ENCODE data around the gene GPSM3. TPM values are rescaled to one million over a fixed set of nuclear protein-coding genes. Genes with fewer than 3 reads are reported as not detected.

The GPSM3 gene
- total RNA-seq, 2 donors from 2014 or later: 84.9 to 151 TPM

GRCh38 chr6:32170294-32170693 lies 22.1 kb downstream of the GPSM3 start:
- Mint-ChIP-seq H3K9me3 (no peaks in the 10 kb centered on the region), H3K27ac (peak overlapping the region in 1 of 2 donors; percentile 78), H3K36me3 (peaks cover 0 to 10% of the 10 kb centered on the region in 2 donors)
- DNase-seq (ENCODE audit: low spot score in 2 of 2): no peak
- no peak for ATAC-seq

GRCh38 chr6:32168807-32169591 lies 23.4 kb downstream of the GPSM3 start:
- Mint-ChIP-seq H3K27ac (peak overlapping the region; percentile 4 to 83), H3K9me3 (no peaks in the 10 kb centered on the region), H3K36me3 (peaks cover 0 to 10% of the 10 kb centered on the region in 2 donors)
- ATAC-seq (no peak), DNase-seq (ENCODE audit: low spot score in 2 of 2) (no peak)

DNA sequence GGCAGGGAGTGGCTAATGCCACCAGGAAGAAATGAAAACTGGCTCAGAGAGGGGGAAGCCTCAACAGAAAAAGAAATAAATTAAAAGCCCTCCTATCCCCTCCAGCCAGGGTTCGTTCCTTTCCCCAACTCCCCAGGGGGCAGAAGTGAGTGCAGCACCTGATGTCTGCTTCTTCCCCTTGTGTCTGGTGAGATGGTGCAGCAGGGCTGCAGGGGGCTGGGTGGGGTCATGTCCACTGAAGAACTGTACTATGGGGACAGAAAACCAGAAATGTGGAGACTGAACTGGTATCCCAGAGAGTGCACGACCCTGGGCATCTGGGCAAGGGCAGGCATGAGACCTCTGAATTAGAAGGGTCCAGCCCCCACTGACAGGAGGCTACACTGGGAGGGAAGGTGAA lies 24.1 kb downstream of the GPSM3 start:
- H3K36me3 Mint-ChIP-seq: peaks cover 0 to 10% of the 10 kb centered on the region in 2 donors

GRCh38 chr6:32167761-32168262 lies 24.6 kb downstream of the GPSM3 start:
- no peak for ATAC-seq
- Mint-ChIP-seq H3K9me3 (no peaks in the 10 kb centered on the region), H3K27ac (peak overlapping the region; percentile 4 to 87)

More for the DNA sequence above, 24.1 kb downstream of the GPSM3 start:
- Mint-ChIP-seq H3K27ac (peak overlapping the region; percentile 4 to 70), H3K9me3 (no peaks in the 10 kb centered on the region)
- ATAC-seq (no peak), DNase-seq (ENCODE audit: low spot score in 2 of 2) (no peak)

DNA sequence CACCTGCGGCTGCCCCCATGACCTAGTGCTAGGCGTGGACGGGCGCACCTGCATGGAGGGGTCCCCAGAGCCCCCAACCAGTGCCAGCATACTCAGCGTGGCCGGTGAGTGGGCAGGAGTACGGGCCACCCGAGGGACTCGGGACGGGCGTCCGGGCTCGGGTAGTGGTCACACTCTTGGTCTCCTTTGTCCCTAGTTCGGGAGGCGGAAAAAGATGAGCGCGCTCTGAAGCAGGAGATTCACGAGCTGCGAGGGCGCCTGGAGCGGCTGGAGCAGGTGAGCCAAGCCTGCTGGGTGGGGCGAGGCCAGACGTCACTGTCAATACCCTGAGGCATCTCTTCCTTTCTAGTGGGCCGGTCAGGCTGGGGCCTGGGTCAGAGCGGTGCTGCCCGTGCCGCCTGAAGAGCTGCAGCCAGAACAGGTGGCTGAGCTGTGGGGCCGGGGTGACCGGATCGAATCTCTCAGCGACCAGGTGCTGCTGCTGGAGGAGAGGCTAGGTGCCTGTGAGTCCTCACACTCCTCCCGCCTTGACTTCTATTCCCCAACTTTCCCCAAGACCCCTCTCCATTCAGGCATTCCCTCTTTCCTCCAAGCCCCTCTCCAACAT lies 25.2 kb downstream of the GPSM3 start:
- no peak for ATAC-seq
- no peak for DNase-seq (ENCODE audit: low spot score in 2 of 2)
- H3K27ac Mint-ChIP-seq: peak overlapping the region; percentile 4 to 87
- peaks cover 0 to 14% of the 10 kb centered on the region in 2 donors for H3K36me3 Mint-ChIP-seq
- H3K9me3 Mint-ChIP-seq: no peaks in the 10 kb centered on the region

More at GRCh38 chr6:32167761-32168262, 24.6 kb downstream of the GPSM3 start:
- no peak for DNase-seq (ENCODE audit: low spot score in 2 of 2)
- peaks cover 0 to 10% of the 10 kb centered on the region in 2 donors for H3K36me3 Mint-ChIP-seq

DNA sequence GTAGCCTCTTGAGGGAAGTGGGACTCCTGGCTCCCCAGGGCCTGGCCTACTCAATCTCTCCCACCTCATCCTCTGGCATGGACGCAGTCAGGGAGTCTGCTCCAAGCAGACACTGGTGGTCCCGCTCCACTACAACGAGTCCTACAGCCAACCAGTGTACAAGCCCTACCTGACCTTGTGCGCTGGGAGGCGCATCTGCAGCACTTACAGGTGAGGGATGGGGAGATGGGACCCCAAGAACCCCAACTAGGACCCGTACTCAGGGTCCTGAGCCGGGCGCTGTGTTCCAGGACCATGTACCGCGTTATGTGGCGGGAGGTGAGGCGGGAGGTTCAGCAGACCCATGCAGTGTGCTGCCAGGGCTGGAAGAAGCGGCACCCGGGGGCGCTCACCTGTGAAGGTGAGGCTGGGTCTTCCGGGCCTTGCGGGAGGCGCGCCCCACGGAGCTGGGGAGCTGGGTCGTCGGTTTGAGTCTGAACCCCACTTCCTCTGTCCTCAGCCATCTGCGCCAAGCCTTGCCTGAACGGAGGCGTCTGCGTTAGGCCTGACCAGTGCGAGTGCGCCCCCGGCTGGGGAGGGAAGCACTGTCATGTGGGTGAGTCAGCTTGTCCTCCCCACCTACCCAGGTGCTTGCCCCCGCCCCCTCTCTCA lies 25.9 kb downstream of the GPSM3 start:
- Mint-ChIP-seq H3K9me3 (no peaks in the 10 kb centered on the region), H3K36me3 (peaks cover 0 to 14% of the 10 kb centered on the region in 2 donors), H3K27ac (no peak overlapping the region)
- ATAC-seq (no peak), DNase-seq (ENCODE audit: low spot score in 2 of 2) (no peak)

DNA sequence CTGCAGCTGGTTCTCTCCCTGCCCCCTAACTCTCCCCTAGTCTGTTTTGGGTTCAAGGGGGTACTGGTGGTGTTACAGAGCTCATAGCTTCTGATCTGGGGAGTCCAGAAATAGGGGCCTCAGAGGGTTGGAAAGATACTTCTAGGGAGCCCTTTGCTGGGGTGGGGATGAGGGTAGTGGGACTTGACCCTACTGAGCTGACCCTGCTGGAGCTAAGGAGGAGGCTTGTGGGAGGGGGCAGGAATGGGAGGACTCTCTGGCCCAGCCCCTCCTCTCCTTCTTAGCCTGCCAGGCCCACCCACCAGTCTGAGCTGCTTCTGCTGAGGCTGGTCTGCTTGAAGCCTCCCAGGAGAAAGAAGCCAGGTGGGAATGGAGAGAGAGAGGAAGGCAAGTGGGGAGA lies 28.1 kb downstream of the GPSM3 start, which contains the start of gene EGFL8:
Gene EGFL8, plus strand, starts transcription at position 301 of the 400 bp plus-strand sequence. CDS start 1,571 bp downstream, outside the sequence.
- no peak for DNase-seq (ENCODE audit: low spot score in 2 of 2)
- H3K27ac Mint-ChIP-seq: peak within 1 kb of the TSS; percentile 17 to 33
- no peaks in the 10 kb centered on the region for H3K9me3 Mint-ChIP-seq
- ATAC-seq: no peak
- peaks cover 0 to 4% of the 10 kb centered on the region in 2 donors for H3K36me3 Mint-ChIP-seq

DNA sequence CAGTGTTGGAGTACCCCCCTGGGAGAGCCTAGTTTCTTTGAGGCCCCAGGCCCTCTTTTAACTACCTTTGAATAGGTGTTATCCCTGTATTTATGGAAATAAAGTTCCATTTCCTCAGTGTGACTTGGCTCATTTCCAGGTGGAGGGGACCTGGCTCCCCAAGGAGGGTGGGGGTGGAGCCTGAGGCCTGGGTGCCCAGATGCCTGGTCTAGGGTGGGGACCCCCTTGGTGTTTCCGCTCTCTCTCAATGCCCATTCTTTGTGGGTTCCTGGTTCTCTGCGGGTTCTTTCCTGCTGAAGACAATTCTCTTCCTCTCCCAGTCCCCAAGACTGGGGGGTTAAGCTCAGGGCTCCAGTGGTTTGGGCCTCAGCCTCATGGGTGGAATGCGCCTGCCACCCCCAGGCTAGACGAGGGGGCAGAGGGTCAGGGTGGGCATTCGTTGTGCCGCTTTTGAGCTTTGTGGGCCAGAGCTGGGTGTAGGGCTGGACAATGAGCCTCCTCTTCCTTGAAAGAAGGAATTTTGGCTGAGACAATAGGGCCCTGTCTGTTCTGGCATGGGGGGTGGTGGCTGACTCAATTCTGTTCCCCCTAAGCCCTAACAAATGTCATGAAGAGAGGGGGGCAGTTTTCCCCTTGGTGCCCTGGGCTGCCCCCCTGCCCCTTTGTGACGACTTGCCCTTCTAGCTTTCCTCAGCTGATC lies 28.7 kb downstream of the GPSM3 start:
- no peak for ATAC-seq
- Mint-ChIP-seq H3K27ac (peak overlapping the region; percentile 17 to 33), H3K36me3 (peaks cover 0 to 4% of the 10 kb centered on the region in 2 donors), H3K9me3 (no peaks in the 10 kb centered on the region)
- no peak for DNase-seq (ENCODE audit: low spot score in 2 of 2)

DNA sequence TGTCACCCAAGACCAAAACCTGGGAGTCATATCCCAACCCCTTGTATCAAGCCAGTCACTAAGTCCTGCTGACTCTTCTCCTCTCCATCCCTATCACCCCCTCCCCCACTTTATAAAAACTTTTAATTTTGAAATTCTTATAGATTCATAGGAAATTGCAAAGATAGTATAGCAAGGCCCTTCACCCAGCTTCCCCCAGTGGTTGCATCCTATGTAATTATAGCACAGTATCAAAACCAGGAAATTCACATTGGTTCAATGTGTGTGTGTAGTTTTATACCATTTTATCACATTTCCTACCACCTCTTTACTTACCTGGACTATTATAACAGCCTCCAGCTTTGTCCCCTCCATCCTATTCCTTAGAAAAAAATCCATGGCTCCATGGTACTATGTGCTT lies 34.4 kb downstream of the GPSM3 start:
- Mint-ChIP-seq H3K9me3 (no peaks in the 10 kb centered on the region), H3K27ac (no peak overlapping the region), H3K36me3 (peaks cover 14 to 15% of the 10 kb centered on the region in 2 donors)
- DNase-seq (ENCODE audit: low spot score in 2 of 2): no peak
- no peak for ATAC-seq

GRCh38 chr6:32156891-32157290 lies 35.6 kb downstream of the GPSM3 start:
- Mint-ChIP-seq H3K9me3 (no peaks in the 10 kb centered on the region), H3K27ac (no peak overlapping the region), H3K36me3 (peaks cover 11 to 14% of the 10 kb centered on the region in 2 donors)
- DNase-seq (ENCODE audit: low spot score in 2 of 2) (no peak), ATAC-seq (no peak)

- H3K36me3 Mint-ChIP-seq: peaks cover 11 to 14% of the 10 kb centered on the region in 2 donors
- ATAC-seq (peak; percentile 79 to 88), DNase-seq (ENCODE audit: low spot score in 2 of 2) (peak; percentile 64 to 76)
- H3K27ac Mint-ChIP-seq: peak overlapping the region; percentile 83 to 95
- no peaks in the 10 kb centered on the region for H3K9me3 Mint-ChIP-seq
These were observed 37.8 kb downstream of the GPSM3 start for GRCh38 chr6:32154514-32155161.

DNA sequence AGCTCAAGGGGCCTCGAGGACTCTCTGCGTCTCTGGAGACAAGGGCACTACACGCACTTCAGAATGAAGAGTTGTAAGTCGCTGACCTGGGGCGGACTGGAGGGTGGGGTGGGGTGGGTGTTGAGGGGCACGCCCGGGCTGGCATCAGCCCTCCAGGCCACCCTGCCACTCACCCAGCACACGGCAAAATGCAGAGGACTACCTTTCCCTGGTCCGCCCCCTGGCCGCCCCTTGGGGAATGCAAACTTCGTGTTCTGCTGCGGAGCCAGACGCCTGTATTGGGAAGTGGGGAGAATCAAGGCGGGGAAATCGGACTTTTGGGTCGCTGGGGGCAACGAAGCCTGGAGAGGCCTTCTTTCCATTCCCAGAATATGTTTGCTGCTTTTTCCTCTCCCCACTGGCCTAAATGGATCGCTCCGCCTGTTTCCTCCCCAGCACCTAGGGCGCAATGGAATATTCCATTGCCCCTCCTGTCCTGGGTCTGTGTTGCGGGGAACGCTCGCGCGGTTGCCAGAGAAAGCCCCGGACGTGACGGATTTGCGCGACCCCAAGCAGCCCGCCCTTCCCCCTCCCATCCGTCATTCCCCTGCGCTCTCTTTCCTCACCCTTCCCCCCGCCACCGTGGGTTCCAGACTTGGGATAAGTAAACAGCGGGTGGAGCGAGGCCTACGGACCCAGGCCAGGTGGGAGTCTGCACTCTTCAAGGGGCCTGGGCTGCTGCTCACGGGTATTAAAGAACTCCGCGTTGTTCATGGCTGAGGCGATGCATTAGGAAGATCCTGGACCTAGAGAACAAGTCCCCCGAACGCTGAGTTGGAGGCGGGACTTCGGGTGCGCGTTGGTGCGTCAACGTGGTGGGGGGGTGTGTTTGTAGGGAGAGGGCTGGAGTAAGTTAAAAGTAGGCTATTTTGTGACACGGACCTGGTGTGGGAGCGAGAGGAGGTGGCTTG lies 38.6 kb downstream of the GPSM3 start, which contains the start of gene PPT2:
Gene PPT2, plus strand, starts transcription at position 578 of the 950 bp plus-strand sequence. CDS start 454 bp downstream, outside the sequence.
- DNase-seq (ENCODE audit: low spot score in 2 of 2) (peak; percentile 66 to 78), ATAC-seq (peak; percentile 75 to 80)
- no peaks in the 10 kb centered on the region for H3K9me3 Mint-ChIP-seq
- H3K27ac Mint-ChIP-seq: peak within 1 kb of the TSS; percentile 83 to 95
- H3K36me3 Mint-ChIP-seq: peaks cover 11 to 17% of the 10 kb centered on the region in 2 donors

DNA sequence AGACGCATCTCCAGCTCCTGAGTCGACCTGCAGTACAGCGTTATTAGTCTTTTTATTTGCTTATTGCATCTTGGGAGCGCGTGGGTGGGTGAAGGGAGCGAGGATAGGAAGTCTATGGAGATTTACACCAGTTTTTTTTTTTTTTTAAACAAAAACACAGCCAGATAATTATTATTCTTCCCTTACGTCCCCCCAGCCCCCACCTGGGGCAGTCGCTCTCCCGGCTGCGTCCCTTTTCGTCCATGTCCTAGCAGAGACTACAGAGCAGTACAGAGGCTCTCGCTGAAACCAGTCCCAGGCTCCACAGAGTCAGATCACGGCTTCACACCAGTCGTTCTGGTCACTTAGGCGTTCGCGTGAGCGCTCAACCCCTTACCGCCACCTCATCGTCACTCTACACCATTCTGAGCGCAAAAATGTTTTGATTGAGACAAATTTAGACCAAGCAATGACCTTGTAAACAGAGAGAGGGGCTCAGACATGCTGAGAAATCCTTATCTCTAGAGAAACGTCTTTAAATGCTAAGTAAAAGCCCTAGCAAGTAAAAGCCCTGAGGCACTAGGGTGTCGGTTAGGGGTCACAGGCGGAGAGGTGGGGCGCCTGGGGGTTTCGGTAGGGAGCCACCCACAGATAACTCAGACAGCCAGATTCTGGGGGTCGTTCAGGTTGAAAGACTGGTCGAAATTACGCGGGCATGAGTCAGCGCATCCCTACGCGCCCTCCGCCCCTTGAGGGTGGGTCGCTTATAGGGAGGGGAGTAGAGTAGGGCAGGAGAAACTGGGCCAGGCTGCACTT lies 39.5 kb downstream of the GPSM3 start:
- Mint-ChIP-seq H3K27ac (peak overlapping the region; percentile 81 to 83), H3K9me3 (peaks cover 0 to 3% of the 10 kb centered on the region in 2 donors), H3K36me3 (peaks cover 7 to 25% of the 10 kb centered on the region in 2 donors)
- DNase-seq (ENCODE audit: low spot score in 2 of 2): no peak
- no peak for ATAC-seq

All from activated naive CD4-positive, alpha-beta T cell treated with anti-CD3 and anti-CD28 coated beads, Interleukin-2, amount 50 U/mL, for 72 hours (primary cell).